Activated T-helper 9 cell treated with anti-CD3 and anti-CD28 coated beads, Interleukin-2, amount 50 U/mL, for 16 hours (primary cell): ENCODE results near the gene ILDR1.
"Not testable (repeated sequence)": the region's sequence is repeated elsewhere in the genome, so short reads cannot be mapped to it uniquely, and the experiment has no call there.

Experiments
- DNase-seq: peaks from one replicate; pipeline ENCODE4 v3.0.0-alpha.2; 2020; ENCODE audit warnings: low read depth

The ILDR1 gene

GRCh38 chr3:122021811-122022401, at the start of gene ILDR1:
TSS of gene ILDR1 (minus strand) at chr3:122022247. CDS start at chr3:122022077, 170 bp downstream.
- no peak for DNase-seq

GRCh38 chr3:122067588-122068240, 45.7 kb upstream of the ILDR1 start:
- DNase-seq: no peak

GRCh38 chr3:122067214-122067550, 45.1 kb upstream of the ILDR1 start:
- no peak for DNase-seq

GRCh38 chr3:122066331-122067213, 44.5 kb upstream of the ILDR1 start:
- DNase-seq: no peak

GRCh38 chr3:122064326-122064725, 42.3 kb upstream of the ILDR1 start:
- no peak for DNase-seq

GRCh38 chr3:122063908-122064307, 41.9 kb upstream of the ILDR1 start:
- DNase-seq: no peak

GRCh38 chr3:122060040-122060698, 38.1 kb upstream of the ILDR1 start:
- no peak for DNase-seq

- DNase-seq: no peak
Measured at GRCh38 chr3:122058294-122058693, 36.2 kb upstream of the ILDR1 start.

- DNase-seq: no peak
Measured at GRCh38 chr3:122057671-122058070, 35.6 kb upstream of the ILDR1 start.

GRCh38 chr3:122055215-122055614, 33.2 kb upstream of the ILDR1 start, which contains the start of gene CD86:
TSS of gene CD86 (plus strand) at chr3:122055362. CDS start at chr3:122055490, 128 bp downstream.
- no peak for DNase-seq

GRCh38 chr3:122052968-122053367, 30.9 kb upstream of the ILDR1 start:
- DNase-seq: no peak

- not testable (repeated sequence) for DNase-seq
Measured at GRCh38 chr3:122047773-122048172, 25.7 kb upstream of the ILDR1 start.

- not testable (repeated sequence) for DNase-seq
Measured at GRCh38 chr3:122047296-122047695, 25.2 kb upstream of the ILDR1 start.

- no peak for DNase-seq
Measured at GRCh38 chr3:122033023-122033422, 11.0 kb upstream of the ILDR1 start.

GRCh38 chr3:122032531-122032930, 10.5 kb upstream of the ILDR1 start:
- DNase-seq: no peak

- DNase-seq: no peak
Measured at GRCh38 chr3:122031123-122031468, 9.0 kb upstream of the ILDR1 start.

GRCh38 chr3:122030381-122031122, 8.5 kb upstream of the ILDR1 start:
- DNase-seq: no peak

GRCh38 chr3:122025296-122025695, 3.2 kb upstream of the ILDR1 start:
- no peak for DNase-seq

GRCh38 chr3:122024800-122025199, 2.8 kb upstream of the ILDR1 start:
- no peak for DNase-seq

- no peak for DNase-seq
Measured at GRCh38 chr3:122023335-122023910, 1.4 kb upstream of the ILDR1 start.

- no peak for DNase-seq
Measured at GRCh38 chr3:122021037-122021436, 1.0 kb downstream of the ILDR1 start.
